GM20000 (cell line): ENCODE results near the gene FHOD1.
A peak's percentile ranks its signal among the peaks of the same experiment; 100 is the strongest.

Source experiments
- DNase-seq: peaks from one replicate; pipeline ENCODE4 v3.0.0; 2012; ENCODE audit warnings: low spot score
- CTCF ChIP-seq: IDR thresholded peaks from 2 replicates; pipeline ENCODE4 v1.5.1; 2012; ENCODE audit warnings: mild to moderate bottlenecking, control low read depth; ENCODE audit errors: extremely low read depth, missing control alignments

FHOD1 gene

GRCh38 chr16:67247192-67248072 lies at the start of gene FHOD1:
Gene FHOD1, minus strand, starts transcription at chr16:67247481. Its CDS starts 71 bp downstream, at chr16:67247410.
- TF ChIP-seq CTCF = no peak
- DNase-seq = peak; percentile 98

GRCh38 chr16:67296420-67296819 lies 49.1 kb upstream of the FHOD1 start:
- TF ChIP-seq CTCF = no peak
- no peak for DNase-seq

- no peak for TF ChIP-seq CTCF
- DNase-seq = no peak
Measured at GRCh38 chr16:67294938-67295361, 47.7 kb upstream of the FHOD1 start.

GRCh38 chr16:67294171-67294757 lies 47.0 kb upstream of the FHOD1 start:
- no peak for DNase-seq
- TF ChIP-seq CTCF = no peak

- DNase-seq = no peak
- no peak for TF ChIP-seq CTCF
Measured at GRCh38 chr16:67291461-67291860, 44.2 kb upstream of the FHOD1 start.

GRCh38 chr16:67287960-67288359 lies 40.7 kb upstream of the FHOD1 start:
- TF ChIP-seq CTCF = no peak
- DNase-seq = no peak
